Gastrocnemius medialis (tissue), 4 donors: ENCODE results near the gene SLC39A11.

Source experiments
- CTCF ChIP-seq, 5 experiments: fragments of 450-650 bp in 3 of 5; fragments of 200-600 bp in 2 of 5; sonication (generic) in 2 of 5; IDR thresholded peaks in 4 of 5; conservative IDR thresholded peaks in 1 of 5; 1 replicate in 4 of 5; 2 replicates in 1 of 5; pipeline ENCODE4 v1.5.1; 2016 to 2019; ENCODE audit warnings: antibody characterized with exemption in 5 of 5, mild to moderate bottlenecking in 3 of 5, moderate library complexity in 3 of 5
- POLR2A ChIP-seq, 2 donors: fragments of 450-650 bp; IDR thresholded peaks; one replicate each; pipeline ENCODE4 v1.6.1; 2017; ENCODE audit warnings: antibody characterized with exemption in 2 of 2, mild to moderate bottlenecking in 2 of 2, moderate library complexity in 2 of 2

- TF ChIP-seq CTCF (IDR thresholded peaks at IDR 0.05 in 4 of 5, conservative IDR thresholded peaks at IDR 0.05 in 1 of 5) (no peak), POLR2A (IDR thresholded peaks at IDR 0.05) (no peak)
Observed at GRCh38 chr17:72683506-72684404, 408.7 kb downstream of the SLC39A11 start.
